Measurements from ENCODE around the gene RAB17. TPM values are rescaled to one million over a fixed set of nuclear protein-coding genes. Genes with fewer than 3 reads are reported as not detected.

RAB17 gene
- polyA plus RNA-seq, 1 donor (not counting 4 experiments of a cell fraction or from before 2014, with no cell fraction given), result 2.4 TPM

GRCh38 chr2:237629739-237630138 lies 39.2 kb upstream of the RAB17 start:
- no peak overlapping the region for H3K9ac ChIP-seq (ENCODE audit: control insufficient read depth, extremely low read depth, insufficient read depth, low read length)
- H4K20me1 ChIP-seq (ENCODE audit: control insufficient read depth, extremely low read depth, insufficient read depth, low read length), result no peaks in the 10 kb centered on the region
- no peak overlapping the region for H3K4me3 ChIP-seq (ENCODE audit: control insufficient read depth in 2 of 3, extremely low read depth in 1 of 3, insufficient read depth in 2 of 3, low read depth in 1 of 3, low read length in 3 of 3)
- no peak overlapping the region for H3K27ac ChIP-seq (ENCODE audit: control insufficient read depth, insufficient read depth, low read length)
- no peaks in the 10 kb centered on the region for H3K79me2 ChIP-seq (ENCODE audit: control insufficient read depth, insufficient read depth, low read length)
- no peak overlapping the region for H3K4me2 ChIP-seq (ENCODE audit: control insufficient read depth, extremely low read depth, insufficient read depth, low read depth, low read length)
- H3K9me3 ChIP-seq (ENCODE audit: control insufficient read depth, low read depth, low read length), result no peaks in the 10 kb centered on the region
- no peak for FAIRE-seq
- H3K9me1 ChIP-seq (ENCODE audit: control insufficient read depth, extremely low read depth, insufficient read depth, low read length), result no peaks in the 10 kb centered on the region
- no peaks in the 10 kb centered on the region for H3K36me3 ChIP-seq (ENCODE audit: control insufficient read depth in 2 of 2, extremely low read depth in 1 of 2, insufficient read depth in 2 of 2, low read length in 2 of 2)
- no peak overlapping the region for H2AFZ ChIP-seq (ENCODE audit: control insufficient read depth, low read length)
- TF ChIP-seq EZH2 (IDR thresholded peaks at IDR 0.05; ENCODE audit: low read length) (no peak), CTCF (optimal IDR thresholded peaks at IDR 0.05 in 1 of 3, IDR thresholded peaks at IDR 0.05 in 1 of 3, conservative IDR thresholded peaks at IDR 0.05 in 1 of 3; ENCODE audit: extremely low read depth in 1 of 3, insufficient read depth in 2 of 3, low read length in 3 of 3) (no peak)
- H3K4me1 ChIP-seq (ENCODE audit: control insufficient read depth, extremely low read depth, insufficient read depth, low read length), result no peaks in the 10 kb centered on the region
- peaks cover 66% of the 10 kb centered on the region for H3K27me3 ChIP-seq (ENCODE audit: control insufficient read depth, extremely low read depth, insufficient read depth, low read length)
- no peak for DNase-seq (ENCODE audit: low read depth, low spot score)
- dilution Hi-C loops (cut with MboI; ENCODE audit: extremely low pct_ligation_motif_present, low sequenced_read_pairs), result no loop called here

DNA sequence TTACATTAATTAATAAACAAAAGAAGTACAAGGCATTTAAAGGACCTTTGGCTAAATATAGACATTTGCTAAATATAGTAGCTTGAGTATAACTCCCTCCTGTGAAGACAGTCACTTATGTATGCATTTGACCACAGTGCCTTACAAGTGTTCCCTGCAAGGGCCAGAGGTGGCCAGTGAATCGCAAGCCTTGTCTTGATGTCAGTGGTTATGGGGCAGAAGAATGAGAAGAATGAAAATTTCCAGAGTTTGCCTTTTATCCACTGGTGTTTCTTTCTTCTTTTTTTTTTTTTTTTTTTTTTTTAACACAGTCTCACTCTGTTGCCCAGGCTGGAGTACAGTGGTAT lies 38.6 kb upstream of the RAB17 start:
- Histone ChIP-seq H4K20me1 (ENCODE audit: control insufficient read depth, extremely low read depth, insufficient read depth, low read length) (no peaks in the 10 kb centered on the region), H3K27me3 (ENCODE audit: control insufficient read depth, extremely low read depth, insufficient read depth, low read length) (peaks cover 70% of the 10 kb centered on the region), H3K9me1 (ENCODE audit: control insufficient read depth, extremely low read depth, insufficient read depth, low read length) (no peaks in the 10 kb centered on the region), H3K4me2 (ENCODE audit: control insufficient read depth, extremely low read depth, insufficient read depth, low read depth, low read length) (no peak overlapping the region), H3K79me2 (ENCODE audit: control insufficient read depth, insufficient read depth, low read length) (no peaks in the 10 kb centered on the region), H3K9ac (ENCODE audit: control insufficient read depth, extremely low read depth, insufficient read depth, low read length) (no peak overlapping the region), H3K27ac (ENCODE audit: control insufficient read depth, insufficient read depth, low read length) (no peak overlapping the region), H3K36me3 (ENCODE audit: control insufficient read depth in 2 of 2, extremely low read depth in 1 of 2, insufficient read depth in 2 of 2, low read length in 2 of 2) (no peaks in the 10 kb centered on the region), H3K4me3 (ENCODE audit: control insufficient read depth in 2 of 3, extremely low read depth in 1 of 3, insufficient read depth in 2 of 3, low read depth in 1 of 3, low read length in 3 of 3) (no peak overlapping the region), H2AFZ (ENCODE audit: control insufficient read depth, low read length) (no peak overlapping the region), H3K9me3 (ENCODE audit: control insufficient read depth, low read depth, low read length) (no peaks in the 10 kb centered on the region), H3K4me1 (ENCODE audit: control insufficient read depth, extremely low read depth, insufficient read depth, low read length) (no peaks in the 10 kb centered on the region)
- DNase-seq (ENCODE audit: low read depth, low spot score), result no peak
- dilution Hi-C loops (cut with MboI; ENCODE audit: extremely low pct_ligation_motif_present, low sequenced_read_pairs), result no loop called here
- TF ChIP-seq CTCF (optimal IDR thresholded peaks at IDR 0.05 in 1 of 3, IDR thresholded peaks at IDR 0.05 in 1 of 3, conservative IDR thresholded peaks at IDR 0.05 in 1 of 3; ENCODE audit: extremely low read depth in 1 of 3, insufficient read depth in 2 of 3, low read length in 3 of 3) (no peak), EZH2 (IDR thresholded peaks at IDR 0.05; ENCODE audit: low read length) (no peak)
- no peak for FAIRE-seq

Measured in keratinocyte (primary cell).